Type B pancreatic cell (in vitro differentiated cells): ENCODE results near the gene CCDC146. TPM values are rescaled to one million over a fixed set of nuclear protein-coding genes. Genes with fewer than 3 reads are reported as not detected.
"Not testable (repeated sequence)": the region's sequence is repeated elsewhere in the genome, so short reads cannot be mapped to it uniquely, and the experiment has no call there.

Experiments
- DNase-seq: peaks from one replicate; pipeline ENCODE4 v3.0.0; 2021; ENCODE audit warnings: mixed read lengths; ENCODE audit not compliant: unreplicated experiment; ENCODE audit errors: extremely low spot score
- H3K27ac Mint-ChIP-seq: 2 replicates; pipeline ENCODE4 v1.8.0; 2021; ENCODE audit warnings: mild to moderate bottlenecking, mixed read lengths
- H3K27me3 Mint-ChIP-seq: 2 replicates; pipeline ENCODE4 v1.8.0; 2021; ENCODE audit warnings: mixed read lengths
- H3K36me3 Mint-ChIP-seq: 2 replicates; pipeline ENCODE4 v1.8.0; 2021; ENCODE audit warnings: mixed read lengths
- H3K4me1 Mint-ChIP-seq: one replicate; pipeline ENCODE4 v1.8.0; 2021; ENCODE audit warnings: mixed read lengths; ENCODE audit not compliant: unreplicated experiment
- H3K4me3 Mint-ChIP-seq: 2 replicates; pipeline ENCODE4 v1.8.0; 2021; ENCODE audit warnings: mild to moderate bottlenecking, mixed read lengths
- H3K9me3 Mint-ChIP-seq: 2 replicates; pipeline ENCODE4 v1.8.0; 2021; ENCODE audit warnings: mixed read lengths
- total RNA-seq: library from RNA; stranded (reverse); gene quantifications from 2 replicates; pipeline ENCODE4 v1.2.1, GENCODE V29; 2021; ENCODE audit warnings: low replicate concordance
- TF ChIP-seq, protein P1 (sequence below): fragments of 200-600 bp; sonication (generic); conservative IDR thresholded peaks from 2 replicates; pipeline ENCODE4 v1.5.0; 2021; ENCODE audit warnings: antibody characterized with exemption, mild to moderate bottlenecking

CCDC146 gene
- total RNA-seq, 1 donor from 2014 or later: 15.3 TPM

DNA sequence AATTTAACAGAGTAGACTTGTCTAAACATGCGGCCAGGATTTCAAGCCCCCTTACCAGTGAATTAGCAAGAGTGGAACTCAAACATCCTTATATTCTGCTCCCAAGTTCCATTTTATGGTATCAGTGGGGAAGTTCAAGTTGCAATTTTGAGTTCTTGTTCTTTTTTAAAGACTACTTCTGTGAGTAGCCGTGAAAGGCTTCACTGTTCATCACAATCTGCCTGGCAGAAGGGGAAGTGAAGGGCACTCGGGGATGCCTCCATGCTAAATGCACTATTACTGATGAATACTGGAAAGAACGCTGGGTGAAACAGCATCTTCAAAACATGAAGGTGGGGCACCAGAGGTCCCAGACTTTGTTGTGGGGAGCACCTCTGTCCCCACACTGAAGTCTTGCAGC lies 99.7 kb downstream of the CCDC146 start:
- no peak for DNase-seq
- Mint-ChIP-seq H3K36me3 (no peaks in the 10 kb centered on the region), H3K4me3 (no peak overlapping the region), H3K27ac (no peak overlapping the region), H3K9me3 (peaks cover 10% of the 10 kb centered on the region), H3K4me1 (no peaks in the 10 kb centered on the region), H3K27me3 (no peaks in the 10 kb centered on the region)
- TF ChIP-seq, protein P1, sequence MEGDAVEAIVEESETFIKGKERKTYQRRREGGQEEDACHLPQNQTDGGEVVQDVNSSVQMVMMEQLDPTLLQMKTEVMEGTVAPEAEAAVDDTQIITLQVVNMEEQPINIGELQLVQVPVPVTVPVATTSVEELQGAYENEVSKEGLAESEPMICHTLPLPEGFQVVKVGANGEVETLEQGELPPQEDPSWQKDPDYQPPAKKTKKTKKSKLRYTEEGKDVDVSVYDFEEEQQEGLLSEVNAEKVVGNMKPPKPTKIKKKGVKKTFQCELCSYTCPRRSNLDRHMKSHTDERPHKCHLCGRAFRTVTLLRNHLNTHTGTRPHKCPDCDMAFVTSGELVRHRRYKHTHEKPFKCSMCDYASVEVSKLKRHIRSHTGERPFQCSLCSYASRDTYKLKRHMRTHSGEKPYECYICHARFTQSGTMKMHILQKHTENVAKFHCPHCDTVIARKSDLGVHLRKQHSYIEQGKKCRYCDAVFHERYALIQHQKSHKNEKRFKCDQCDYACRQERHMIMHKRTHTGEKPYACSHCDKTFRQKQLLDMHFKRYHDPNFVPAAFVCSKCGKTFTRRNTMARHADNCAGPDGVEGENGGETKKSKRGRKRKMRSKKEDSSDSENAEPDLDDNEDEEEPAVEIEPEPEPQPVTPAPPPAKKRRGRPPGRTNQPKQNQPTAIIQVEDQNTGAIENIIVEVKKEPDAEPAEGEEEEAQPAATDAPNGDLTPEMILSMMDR: no peak

DNA sequence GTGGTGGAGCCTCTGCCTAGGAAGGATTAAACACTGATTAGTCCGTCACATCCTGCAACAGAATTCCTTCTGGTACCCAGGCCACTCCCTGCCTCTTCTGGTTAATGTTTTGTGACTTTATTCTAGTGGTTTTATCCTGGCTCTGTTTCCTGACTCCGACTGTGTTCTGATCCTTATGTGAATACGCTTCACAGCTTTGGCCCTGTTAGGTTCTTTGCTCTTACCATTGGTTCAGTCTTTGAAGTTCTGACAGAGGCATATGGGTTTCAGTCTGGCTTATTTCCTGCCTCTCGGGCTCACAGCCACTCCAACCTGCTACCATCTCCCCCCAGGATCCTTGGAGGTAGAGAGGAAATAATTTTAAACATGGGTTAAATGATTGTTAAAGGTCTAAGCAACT lies 100.4 kb downstream of the CCDC146 start:
- Mint-ChIP-seq H3K9me3 (peaks cover 10% of the 10 kb centered on the region), H3K36me3 (no peaks in the 10 kb centered on the region), H3K4me3 (no peak overlapping the region), H3K27ac (no peak overlapping the region), H3K27me3 (peaks cover 3% of the 10 kb centered on the region), H3K4me1 (no peaks in the 10 kb centered on the region)
- no peak for DNase-seq
- TF ChIP-seq, protein P1: no peak

DNA sequence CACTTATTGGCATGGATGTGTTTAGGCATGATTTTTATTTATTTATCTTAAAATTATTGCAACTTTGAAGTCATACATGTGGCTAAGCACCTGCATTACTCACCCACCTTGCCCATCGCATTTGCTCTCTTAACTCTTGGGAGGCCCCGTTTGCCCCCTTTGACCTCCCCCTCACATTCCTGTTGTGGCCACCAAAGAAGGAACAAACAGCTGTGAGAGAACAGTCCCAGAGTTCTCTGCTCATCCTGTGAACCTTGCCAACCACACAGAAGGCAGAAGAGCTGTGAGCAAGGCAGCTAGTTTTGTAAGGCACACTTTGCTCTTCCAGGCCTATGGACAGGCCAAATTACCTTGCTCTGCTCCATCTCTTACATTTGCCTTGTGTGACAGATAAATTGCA lies 100.8 kb downstream of the CCDC146 start:
- no peak overlapping the region for H3K4me3 Mint-ChIP-seq
- TF ChIP-seq, protein P1: no peak
- H3K36me3 Mint-ChIP-seq: no peaks in the 10 kb centered on the region
- H3K9me3 Mint-ChIP-seq: peaks cover 10% of the 10 kb centered on the region
- H3K4me1 Mint-ChIP-seq: no peaks in the 10 kb centered on the region
- no peak overlapping the region for H3K27ac Mint-ChIP-seq
- H3K27me3 Mint-ChIP-seq: peaks cover 6% of the 10 kb centered on the region
- no peak for DNase-seq

DNA sequence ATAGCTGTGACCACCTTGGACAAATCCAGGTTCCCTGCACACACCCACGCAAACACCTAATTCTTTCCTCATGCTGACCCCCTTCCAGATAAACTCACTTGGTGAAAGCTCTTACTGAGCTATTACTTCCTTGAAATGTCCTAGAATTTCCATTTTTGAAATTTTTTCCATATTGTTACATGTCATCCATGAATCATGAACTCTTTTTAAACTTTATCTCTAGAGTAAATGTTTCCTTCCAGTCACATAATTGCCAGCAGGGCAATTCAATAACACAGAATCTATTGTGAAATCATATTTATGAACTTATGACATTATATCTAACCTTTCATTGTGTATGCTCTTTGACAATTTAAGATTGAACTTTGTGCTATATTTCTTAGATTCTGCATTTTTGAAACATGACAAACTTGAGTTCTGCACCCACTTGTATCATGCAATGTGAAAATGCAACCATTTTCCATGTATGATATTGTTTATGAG lies 104.0 kb downstream of the CCDC146 start:
- TF ChIP-seq, protein P1: no peak
- H3K4me3 Mint-ChIP-seq: no peak overlapping the region
- H3K36me3 Mint-ChIP-seq: no peaks in the 10 kb centered on the region
- peaks cover 2% of the 10 kb centered on the region for H3K9me3 Mint-ChIP-seq
- H3K27me3 Mint-ChIP-seq: peaks cover 6% of the 10 kb centered on the region
- no peak overlapping the region for H3K27ac Mint-ChIP-seq
- DNase-seq: no peak
- no peaks in the 10 kb centered on the region for H3K4me1 Mint-ChIP-seq

DNA sequence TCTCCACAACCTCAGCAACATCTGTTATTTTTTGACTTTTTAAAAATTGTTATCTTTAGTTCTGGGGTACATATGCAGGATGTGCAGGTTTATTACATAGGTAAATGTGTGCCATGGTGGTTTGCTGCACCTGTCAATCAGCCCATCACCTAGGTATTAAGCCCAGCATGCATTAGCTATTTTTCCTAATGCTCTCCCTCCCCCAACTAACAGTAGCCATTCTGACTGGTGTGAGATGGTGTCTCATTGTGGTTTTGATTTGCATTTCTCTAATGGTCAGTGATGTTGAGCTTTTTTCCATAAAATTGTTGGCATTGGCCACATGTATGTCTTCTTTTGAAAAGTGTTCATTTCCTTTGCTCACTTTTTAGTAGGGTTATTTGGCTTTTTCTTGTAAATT lies 106.4 kb downstream of the CCDC146 start:
- H3K27me3 Mint-ChIP-seq, DNase-seq, H3K4me1 Mint-ChIP-seq, H3K4me3 Mint-ChIP-seq, H3K27ac Mint-ChIP-seq, H3K36me3 Mint-ChIP-seq, H3K9me3 Mint-ChIP-seq: not testable (repeated sequence)

DNA sequence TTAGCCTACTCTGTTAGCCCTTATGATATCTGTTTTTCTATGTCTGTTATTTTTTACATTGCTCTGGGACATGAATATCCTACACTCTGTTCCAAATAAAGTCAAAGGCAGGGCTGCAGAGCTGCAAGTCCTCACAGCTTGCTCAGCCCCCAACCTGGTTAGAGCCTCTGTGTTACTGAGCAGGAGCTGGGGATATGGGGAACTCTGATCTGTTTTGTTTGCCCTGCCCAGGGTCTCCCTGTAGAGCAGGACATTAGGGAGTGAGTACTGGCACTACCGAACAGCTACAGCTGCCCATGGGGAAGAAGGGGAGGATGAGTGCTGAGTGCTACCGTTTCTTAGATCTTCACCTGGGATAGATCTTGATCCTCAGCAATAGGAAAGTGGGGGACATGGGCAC lies 110.1 kb downstream of the CCDC146 start:
- Mint-ChIP-seq H3K4me3 (no peak overlapping the region), H3K4me1 (no peaks in the 10 kb centered on the region), H3K9me3 (no peaks in the 10 kb centered on the region), H3K27me3 (peaks cover 6% of the 10 kb centered on the region), H3K27ac (no peak overlapping the region), H3K36me3 (no peaks in the 10 kb centered on the region)
- TF ChIP-seq, protein P1: no peak
- no peak for DNase-seq
